C4-2B (cell line): ENCODE measurements around the gene ADCY6.

ENCODE experiments used
- H3K27ac ChIP-seq: fragments of 450-650 bp; 2 replicates; pipeline ENCODE4 v1.5.1; 2017
- ZFX ChIP-seq: fragments of 450-650 bp; IDR thresholded peaks from 2 replicates; pipeline ENCODE4 v1.6.1; 2017
- TF ChIP-seq, protein P1 (sequence below): fragments of 450-650 bp; conservative IDR thresholded peaks from 2 replicates; pipeline ENCODE4 v1.5.1; 2017; ENCODE audit warnings: mild to moderate bottlenecking

The ADCY6 gene

DNA sequence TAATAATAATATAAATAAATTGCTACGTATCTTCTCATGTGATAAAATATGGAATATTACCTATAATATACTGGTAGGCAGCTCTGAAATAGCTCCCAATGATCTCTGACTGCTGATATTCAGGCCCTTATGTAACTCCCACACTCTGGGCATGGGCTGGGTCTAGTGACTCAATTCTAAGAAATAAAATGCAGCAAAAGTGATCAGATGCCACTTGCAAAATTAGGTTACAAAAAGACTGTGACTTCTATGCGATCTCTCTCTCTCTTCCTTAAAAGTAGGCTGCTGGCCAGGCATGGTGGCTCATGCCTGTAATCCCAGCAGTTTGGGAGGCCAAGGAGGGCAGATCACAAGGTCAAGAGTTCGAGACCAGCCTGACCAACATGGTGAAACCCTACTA is 19.1 kb upstream of the ADCY6 start:
- TF ChIP-seq, protein P1, sequence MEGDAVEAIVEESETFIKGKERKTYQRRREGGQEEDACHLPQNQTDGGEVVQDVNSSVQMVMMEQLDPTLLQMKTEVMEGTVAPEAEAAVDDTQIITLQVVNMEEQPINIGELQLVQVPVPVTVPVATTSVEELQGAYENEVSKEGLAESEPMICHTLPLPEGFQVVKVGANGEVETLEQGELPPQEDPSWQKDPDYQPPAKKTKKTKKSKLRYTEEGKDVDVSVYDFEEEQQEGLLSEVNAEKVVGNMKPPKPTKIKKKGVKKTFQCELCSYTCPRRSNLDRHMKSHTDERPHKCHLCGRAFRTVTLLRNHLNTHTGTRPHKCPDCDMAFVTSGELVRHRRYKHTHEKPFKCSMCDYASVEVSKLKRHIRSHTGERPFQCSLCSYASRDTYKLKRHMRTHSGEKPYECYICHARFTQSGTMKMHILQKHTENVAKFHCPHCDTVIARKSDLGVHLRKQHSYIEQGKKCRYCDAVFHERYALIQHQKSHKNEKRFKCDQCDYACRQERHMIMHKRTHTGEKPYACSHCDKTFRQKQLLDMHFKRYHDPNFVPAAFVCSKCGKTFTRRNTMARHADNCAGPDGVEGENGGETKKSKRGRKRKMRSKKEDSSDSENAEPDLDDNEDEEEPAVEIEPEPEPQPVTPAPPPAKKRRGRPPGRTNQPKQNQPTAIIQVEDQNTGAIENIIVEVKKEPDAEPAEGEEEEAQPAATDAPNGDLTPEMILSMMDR: no peak
- no peak for TF ChIP-seq ZFX
- no peak overlapping the region for H3K27ac ChIP-seq

DNA sequence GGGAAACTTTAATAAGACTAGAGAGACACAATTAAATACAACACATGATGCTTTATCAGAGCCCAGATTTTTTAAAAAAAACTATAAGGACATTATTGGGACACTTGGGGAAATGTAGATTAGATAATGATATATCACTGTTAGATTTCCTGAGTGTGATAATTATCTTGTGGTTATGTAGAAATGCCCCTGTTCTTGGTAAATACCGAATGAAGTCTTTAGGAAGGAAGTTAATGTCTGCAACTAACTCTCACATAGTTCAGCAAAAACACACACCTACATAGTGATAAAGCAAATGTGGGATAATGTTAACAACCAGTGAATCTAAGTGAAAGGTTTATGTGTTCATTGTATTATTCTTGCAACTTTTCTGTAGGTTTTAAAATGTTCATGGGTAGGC is 14.8 kb upstream of the ADCY6 start:
- no peak for TF ChIP-seq ZFX
- TF ChIP-seq, protein P1: no peak
- no peak overlapping the region for H3K27ac ChIP-seq

DNA sequence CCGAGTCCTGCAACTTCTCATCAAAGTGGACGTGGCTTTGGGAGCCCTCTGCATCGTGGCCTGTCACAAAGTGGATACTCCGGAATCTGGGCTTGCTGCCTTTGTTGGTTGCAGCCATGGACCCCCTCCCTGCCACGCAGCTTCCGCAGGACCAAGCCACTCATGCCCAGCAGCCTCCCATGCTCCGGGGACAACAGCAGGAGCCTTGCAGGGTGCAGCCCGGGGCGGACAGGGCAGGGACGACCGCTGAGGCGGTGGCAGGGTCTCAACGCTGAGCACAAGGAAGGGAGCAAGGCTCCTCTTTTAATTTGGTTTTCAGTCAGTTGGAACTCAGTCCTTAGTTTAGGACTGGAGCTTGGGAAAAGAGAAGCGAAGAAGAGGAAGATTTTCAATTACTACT is 12.1 kb upstream of the ADCY6 start:
- TF ChIP-seq ZFX: no peak
- TF ChIP-seq, protein P1: no peak

DNA sequence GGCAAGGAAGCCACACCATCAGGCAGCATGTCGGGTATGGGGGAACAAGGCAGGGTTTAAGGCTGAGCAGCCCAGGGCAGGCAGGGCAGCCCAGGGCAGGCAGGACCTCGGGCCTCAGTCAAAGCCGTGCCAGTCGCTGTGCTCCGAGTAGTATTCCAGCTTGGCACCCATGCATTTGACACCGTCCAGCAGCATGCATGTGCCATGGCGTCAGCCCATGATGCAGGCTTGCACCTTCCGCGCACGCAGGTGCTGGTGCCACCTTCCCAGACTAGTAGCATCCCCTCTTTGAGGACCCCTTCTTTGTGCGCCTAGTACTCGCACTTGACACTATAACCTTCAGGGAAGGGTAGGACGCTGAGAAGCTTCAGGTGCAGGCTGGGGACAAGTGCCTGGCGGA is 11.6 kb upstream of the ADCY6 start:
- no peak overlapping the region for H3K27ac ChIP-seq
- TF ChIP-seq ZFX: no peak
- TF ChIP-seq, protein P1: no peak

More for the DNA sequence above, 12.1 kb upstream of the ADCY6 start:
- H3K27ac ChIP-seq: no peak overlapping the region

DNA sequence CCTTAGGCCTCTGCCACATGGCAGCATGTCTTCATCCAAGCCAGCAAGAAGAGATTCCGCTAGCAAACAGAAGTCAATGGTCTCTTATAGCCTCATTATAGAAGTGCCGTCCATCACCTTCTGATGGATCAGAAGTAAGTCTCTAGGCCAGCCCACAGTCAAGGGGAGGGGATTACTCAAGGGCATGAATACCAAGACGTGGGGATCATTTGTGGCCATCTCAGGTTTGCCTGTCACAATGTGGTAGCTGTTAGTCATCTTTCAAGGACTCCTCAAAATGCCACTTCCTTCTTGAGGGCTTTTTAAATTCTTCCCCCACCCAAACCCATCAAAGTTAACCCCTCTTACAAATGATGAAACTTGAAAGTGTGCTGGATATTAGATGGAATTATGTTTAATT is 8.1 kb upstream of the ADCY6 start:
- H3K27ac ChIP-seq: no peak overlapping the region
- TF ChIP-seq, protein P1: no peak
- no peak for TF ChIP-seq ZFX

DNA sequence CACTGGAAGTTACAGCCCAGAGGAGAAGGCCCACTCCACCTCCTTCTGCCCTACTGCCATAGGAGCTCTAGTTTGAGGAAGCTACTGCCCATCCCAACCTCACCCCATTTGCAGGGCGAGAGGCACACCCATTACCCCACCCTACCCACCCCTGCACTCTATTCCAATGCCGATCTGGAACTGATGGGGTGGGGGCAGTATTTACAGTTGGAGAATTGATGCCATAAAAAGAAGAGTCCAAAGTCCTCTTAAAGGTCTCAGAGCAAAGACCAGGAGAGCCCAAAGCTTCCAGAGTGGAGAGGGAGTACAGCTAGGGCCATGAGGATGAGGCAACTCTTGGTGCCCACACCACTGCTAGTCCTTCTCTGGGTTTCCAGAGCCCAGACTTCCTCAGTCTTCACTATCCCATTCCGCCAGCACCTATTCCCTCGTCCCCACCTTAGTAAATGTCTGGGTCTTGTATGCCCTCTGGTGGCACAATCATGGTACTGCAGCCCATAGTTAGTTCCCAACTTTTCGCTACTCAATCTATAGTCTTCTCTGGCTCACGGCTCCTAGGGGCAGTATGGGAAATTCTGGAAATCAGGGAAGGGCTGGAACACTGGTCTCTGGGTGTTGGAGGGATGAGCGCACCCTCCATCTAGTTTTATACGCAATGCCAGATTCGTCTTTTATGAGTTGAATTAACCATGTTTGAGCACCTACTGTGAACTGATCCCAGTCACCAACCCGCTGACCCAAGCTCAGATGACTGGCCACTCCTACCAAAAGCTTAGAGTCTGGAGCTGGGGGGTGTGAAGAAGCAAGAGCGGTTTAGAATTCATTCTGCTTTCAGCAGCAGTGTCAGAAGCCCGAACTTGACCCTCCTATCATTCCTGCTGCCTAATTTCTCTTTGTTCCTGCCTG is 6.9 kb upstream of the ADCY6 start:
- H3K27ac ChIP-seq: no peak overlapping the region
- TF ChIP-seq ZFX: no peak
- TF ChIP-seq, protein P1: peak; percentile 93

DNA sequence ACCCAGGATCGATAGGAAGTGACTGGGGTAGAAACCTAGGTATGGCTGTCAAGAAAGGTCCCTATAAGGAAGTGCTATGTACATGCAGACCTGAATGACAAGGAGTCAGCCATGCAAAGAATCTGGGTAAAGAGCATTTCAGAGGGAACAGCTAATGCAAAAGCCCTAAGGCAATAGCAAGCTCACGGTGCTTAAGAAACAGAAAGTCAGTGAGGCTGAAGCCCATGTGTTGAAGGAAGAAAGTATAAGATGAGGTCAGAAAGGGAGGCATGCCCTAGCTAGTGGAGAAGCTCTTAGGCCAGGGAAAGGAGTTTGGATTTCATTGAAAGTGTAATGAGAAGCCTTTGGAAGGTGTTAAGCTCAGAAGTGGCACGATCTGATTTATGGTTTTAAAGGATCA is 6.0 kb upstream of the ADCY6 start:
- H3K27ac ChIP-seq: no peak overlapping the region
- TF ChIP-seq, protein P1: no peak
- TF ChIP-seq ZFX: no peak
